Activated CD4-positive, alpha-beta T cell treated with anti-CD3 and anti-CD28 coated beads for 36 hours (primary cell): ENCODE results near the gene NOX5. TPM values are rescaled to one million over a fixed set of nuclear protein-coding genes. Genes with fewer than 3 reads are reported as not detected.

ENCODE experiments used
- ATAC-seq: fragments of 200-7000 bp; cut with Tn5 transposase; one replicate; pipeline ENCODE4 v1.10.0; 2021; ENCODE audit warnings: mild to moderate bottlenecking, moderate library complexity
- CTCF ChIA-PET: fragments of 350-600 bp; sonication (Branson Sonifier 250); formaldehyde crosslinking; loops from one replicate; lab custom pipeline; 2021; ENCODE audit warnings: antibody characterized with exemption; lab: Charles Lee
- POLR2A ChIA-PET: fragments of 350-600 bp; sonication (Branson Sonifier 250); formaldehyde crosslinking; loops from one replicate; lab custom pipeline; 2021; ENCODE audit warnings: antibody characterized with exemption, inconsistent platforms; lab: Charles Lee
- DNase-seq: peaks from one replicate; pipeline ENCODE4 v3.0.0-alpha.2; 2020
- H3K27ac Mint-ChIP-seq: one replicate; pipeline ENCODE4 v1.8.0; 2021; ENCODE audit warnings: mixed read lengths
- H3K27me3 Mint-ChIP-seq: one replicate; pipeline ENCODE4 v1.8.0; 2021; ENCODE audit warnings: mixed read lengths
- H3K36me3 Mint-ChIP-seq: one replicate; pipeline ENCODE4 v1.8.0; 2021; ENCODE audit warnings: low read depth, mixed read lengths
- H3K4me1 Mint-ChIP-seq: one replicate; pipeline ENCODE4 v1.8.0; 2021; ENCODE audit warnings: mixed read lengths
- H3K4me3 Mint-ChIP-seq: one replicate; pipeline ENCODE4 v1.8.0; 2021; ENCODE audit warnings: mild to moderate bottlenecking, moderate library complexity, mixed read lengths
- H3K9me3 Mint-ChIP-seq: one replicate; pipeline ENCODE4 v1.8.0; 2021; ENCODE audit warnings: low read depth, mixed read lengths
- intact Hi-C, 2 experiments: fragments of 100-400 bp; cut with DNase I in 1 of 2; cut with micrococcal nuclease in 1 of 2; formaldehyde crosslinking; loops; one replicate each; pipeline versions ENCODE4 v1.14.2 to v1.15.1; 2022 to 2024; cut with DNase I, micrococcal nuclease
- total RNA-seq, 2 experiments: library from RNA; stranded (reverse); gene quantifications; one replicate each; pipeline ENCODE4 v1.2.3, GENCODE V29; 2021

The NOX5 gene
- total RNA-seq, 2 experiments from 2014 or later, result not detected

DNA sequence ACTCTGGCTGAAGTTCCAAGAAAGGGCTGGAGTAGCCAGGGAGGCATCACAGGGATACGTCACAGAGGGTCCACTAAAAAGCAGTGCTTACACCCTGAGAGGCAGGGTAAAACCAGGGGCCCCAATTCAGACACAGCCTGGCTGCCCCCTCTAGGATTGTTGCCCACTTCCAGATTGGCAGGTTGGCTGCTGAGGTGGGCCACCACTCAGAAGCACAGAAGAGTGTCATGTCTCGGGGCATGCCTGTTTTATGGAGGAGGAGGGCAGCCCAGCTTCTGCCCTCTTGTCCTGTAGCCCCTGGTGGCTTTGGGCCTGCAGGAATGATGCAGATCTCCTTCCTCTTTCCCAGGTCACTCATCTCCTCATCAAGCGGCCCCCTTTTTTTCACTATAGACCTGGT, 24.0 kb downstream of the NOX5 start:
- H3K4me1 Mint-ChIP-seq, result peaks cover 9% of the 10 kb centered on the region
- H3K4me3 Mint-ChIP-seq, result no peak overlapping the region
- ChIA-PET CTCF (no interaction called here), POLR2A (interaction anchor here (0.6 kb wide), 1 partner anchor 78 kb away, joined by 3 read pairs; no protein-coding TSS in a partner anchor)
- peaks cover 19% of the 10 kb centered on the region for H3K27me3 Mint-ChIP-seq
- intact Hi-C loops, result no loop called here
- no peak for ATAC-seq
- H3K9me3 Mint-ChIP-seq, result no peaks in the 10 kb centered on the region
- DNase-seq, result no peak
- H3K36me3 Mint-ChIP-seq, result no peaks in the 10 kb centered on the region
- H3K27ac Mint-ChIP-seq, result no peak overlapping the region

GRCh38 chr15:69039516-69040225, 25.2 kb downstream of the NOX5 start:
- intact Hi-C loops, result no loop called here
- Mint-ChIP-seq H3K27ac (no peak overlapping the region), H3K27me3 (peaks cover 13% of the 10 kb centered on the region), H3K4me1 (peaks cover 4% of the 10 kb centered on the region), H3K9me3 (no peaks in the 10 kb centered on the region), H3K4me3 (no peak overlapping the region), H3K36me3 (no peaks in the 10 kb centered on the region)
- ATAC-seq (no peak), DNase-seq (no peak)
- ChIA-PET POLR2A (no interaction called here), CTCF (interaction anchor here (0.7 to 1.9 kb wide), 3 partner anchors 8 to 565 kb away, joined by 3 to 8 read pairs (median 4); no protein-coding TSS in a partner anchor)

GRCh38 chr15:69042531-69042930, 28.0 kb downstream of the NOX5 start:
- Mint-ChIP-seq H3K4me3 (no peak overlapping the region), H3K36me3 (no peaks in the 10 kb centered on the region), H3K27me3 (peaks cover 2% of the 10 kb centered on the region), H3K27ac (no peak overlapping the region), H3K9me3 (no peaks in the 10 kb centered on the region), H3K4me1 (no peaks in the 10 kb centered on the region)
- DNase-seq, result no peak
- CTCF ChIA-PET, result no interaction called here
- no peak for ATAC-seq
- POLR2A ChIA-PET, result no interaction called here
- intact Hi-C loops, result no loop called here

DNA sequence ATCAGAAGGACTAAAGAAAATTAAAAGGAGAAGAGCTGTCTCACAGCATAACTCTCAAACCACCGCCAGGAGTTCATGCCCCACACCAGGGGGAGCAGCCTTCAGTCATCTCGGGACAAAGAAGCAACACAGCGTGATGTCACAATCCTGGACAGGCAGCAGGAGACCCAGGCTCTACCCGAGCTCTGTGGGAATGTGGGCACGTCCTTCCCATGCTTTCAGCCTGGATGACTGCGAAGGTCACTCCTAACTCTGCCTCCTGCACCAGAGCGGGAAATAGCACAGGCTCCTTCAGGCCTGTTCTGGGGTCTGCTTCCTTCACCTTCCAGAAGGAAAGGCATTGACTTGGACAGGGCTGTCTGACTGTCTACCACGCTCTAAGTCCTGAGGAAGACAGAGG, 31.3 kb downstream of the NOX5 start:
- no peak overlapping the region for H3K4me3 Mint-ChIP-seq
- H3K27me3 Mint-ChIP-seq, result peaks cover 2% of the 10 kb centered on the region
- intact Hi-C loops, result no loop called here
- ChIA-PET CTCF (interaction anchor here (0.6 to 1.5 kb wide), 3 partner anchors 8 to 23 kb away, joined by 3 to 8 read pairs (median 3); no protein-coding TSS in a partner anchor), POLR2A (no interaction called here)
- H3K9me3 Mint-ChIP-seq, result no peaks in the 10 kb centered on the region
- no peak for DNase-seq
- no peaks in the 10 kb centered on the region for H3K36me3 Mint-ChIP-seq
- ATAC-seq, result no peak
- no peak overlapping the region for H3K27ac Mint-ChIP-seq
- no peaks in the 10 kb centered on the region for H3K4me1 Mint-ChIP-seq

DNA sequence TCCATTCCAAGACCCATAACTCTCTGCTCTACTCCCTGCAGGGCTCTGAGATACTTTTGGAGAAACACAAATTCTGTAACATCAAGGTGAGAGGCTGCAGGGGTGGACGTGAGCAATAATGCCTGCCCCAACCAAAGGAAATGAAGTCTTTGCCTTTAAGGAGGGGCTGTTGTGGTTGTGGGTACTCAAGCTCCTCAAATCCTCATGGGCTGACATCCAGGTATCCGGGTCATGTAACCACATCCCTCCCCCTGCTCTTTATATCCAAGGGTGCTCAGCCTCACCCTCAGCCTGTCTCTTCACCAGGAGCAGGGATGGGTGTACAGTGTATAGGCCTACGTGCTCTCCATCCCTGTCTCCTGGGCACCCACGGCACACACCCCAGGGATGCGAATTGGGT, 32.3 kb downstream of the NOX5 start:
- H3K27me3 Mint-ChIP-seq, result peaks cover 2% of the 10 kb centered on the region
- intact Hi-C loops, result no loop called here
- DNase-seq, result no peak
- H3K4me3 Mint-ChIP-seq, result no peak overlapping the region
- POLR2A ChIA-PET, result no interaction called here
- H3K9me3 Mint-ChIP-seq, result no peaks in the 10 kb centered on the region
- CTCF ChIA-PET, result interaction anchor here (1.0 to 1.5 kb wide), 2 partner anchors 15 to 22 kb away, joined by 3 to 8 read pairs; no protein-coding TSS in a partner anchor
- no peaks in the 10 kb centered on the region for H3K36me3 Mint-ChIP-seq
- no peak for ATAC-seq
- H3K27ac Mint-ChIP-seq, result no peak overlapping the region
- H3K4me1 Mint-ChIP-seq, result no peaks in the 10 kb centered on the region

- ChIA-PET POLR2A (no interaction called here), CTCF (no interaction called here)
- ATAC-seq (no peak), DNase-seq (no peak)
- Mint-ChIP-seq H3K9me3 (no peaks in the 10 kb centered on the region), H3K27me3 (peaks cover 7% of the 10 kb centered on the region), H3K4me3 (no peak overlapping the region), H3K36me3 (no peaks in the 10 kb centered on the region), H3K4me1 (no peaks in the 10 kb centered on the region), H3K27ac (no peak overlapping the region)
- intact Hi-C loops, result loop anchor here in 1 of 2 experiments (10.0 kb wide), 1 partner anchor 415 kb away; no protein-coding TSS in a partner anchor
These were observed 35.5 kb downstream of the NOX5 start for GRCh38 chr15:69049976-69050375.

DNA sequence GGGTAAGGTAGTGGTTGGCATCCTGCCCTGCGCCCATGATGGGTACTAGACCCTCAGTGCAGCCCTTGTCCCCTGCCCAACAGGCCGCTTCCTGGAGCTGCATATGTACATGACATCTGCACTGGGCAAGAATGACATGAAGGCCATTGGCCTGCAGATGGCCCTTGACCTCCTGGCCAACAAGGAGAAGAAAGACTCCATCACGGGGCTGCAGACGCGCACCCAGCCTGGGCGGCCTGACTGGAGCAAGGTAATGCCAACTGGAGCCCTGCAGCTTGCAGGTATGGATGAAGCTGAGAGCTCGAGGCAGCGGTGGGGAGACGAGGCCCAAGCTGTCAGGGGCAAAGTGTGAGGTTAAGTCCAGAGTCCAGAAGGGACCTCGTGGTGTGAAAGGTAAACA, 40.8 kb downstream of the NOX5 start:
- intact Hi-C loops, result loop anchor here in 1 of 2 experiments (10.0 kb wide), 1 partner anchor 410 kb away; no protein-coding TSS in a partner anchor
- no peak for ATAC-seq
- Mint-ChIP-seq H3K27me3 (peaks cover 13% of the 10 kb centered on the region), H3K4me1 (peaks cover 10% of the 10 kb centered on the region), H3K4me3 (no peak overlapping the region), H3K36me3 (no peaks in the 10 kb centered on the region), H3K27ac (no peak overlapping the region), H3K9me3 (no peaks in the 10 kb centered on the region)
- ChIA-PET POLR2A (no interaction called here), CTCF (no interaction called here)
- no peak for DNase-seq

- ATAC-seq, result no peak
- Mint-ChIP-seq H3K27me3 (peaks cover 13% of the 10 kb centered on the region), H3K36me3 (no peaks in the 10 kb centered on the region), H3K4me1 (peaks cover 20% of the 10 kb centered on the region), H3K4me3 (no peak overlapping the region), H3K9me3 (no peaks in the 10 kb centered on the region), H3K27ac (no peak overlapping the region)
- DNase-seq, result no peak
- CTCF ChIA-PET, result no interaction called here
- POLR2A ChIA-PET, result no interaction called here
- intact Hi-C loops, result loop anchor here in 1 of 2 experiments (10.0 kb wide), 1 partner anchor 408 kb away; no protein-coding TSS in a partner anchor
These were observed 41.9 kb downstream of the NOX5 start for GRCh38 chr15:69056365-69056764.

DNA sequence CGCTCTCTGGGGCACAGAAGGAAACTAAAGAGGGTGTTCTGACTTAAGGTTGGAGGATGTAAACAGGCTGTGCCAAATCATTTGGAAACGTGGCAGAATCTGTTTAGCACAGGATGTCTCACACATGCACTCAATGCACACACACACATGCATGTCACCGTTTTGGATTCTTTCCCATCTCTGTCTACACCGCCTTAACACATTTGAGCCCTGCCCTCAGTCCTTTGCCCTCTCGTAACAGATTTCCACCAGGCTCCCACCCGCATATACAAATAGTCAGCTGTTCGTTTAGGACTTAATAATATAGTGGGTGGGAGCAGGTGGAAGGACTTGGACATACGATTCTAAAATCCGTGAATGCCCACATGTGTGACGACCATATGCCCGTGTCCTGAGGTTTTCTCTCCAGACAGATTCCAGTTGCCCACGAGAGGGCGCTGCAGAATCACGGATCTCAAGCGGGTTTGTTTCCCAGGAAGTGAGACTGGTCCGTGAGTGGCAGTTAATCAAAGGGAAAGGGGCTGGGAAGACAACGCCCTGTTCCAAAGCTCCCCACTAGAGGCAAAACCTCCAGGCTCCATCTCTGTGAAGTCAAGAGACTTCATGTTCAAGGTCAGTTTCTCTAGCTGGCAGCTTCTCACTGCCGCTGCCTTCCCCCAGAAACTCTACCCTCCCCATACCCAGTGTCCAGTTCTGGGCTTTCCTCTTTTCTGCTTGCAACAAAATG, 44.5 kb downstream of the NOX5 start:
- CTCF ChIA-PET, result interaction anchor here (0.6 to 1.4 kb wide), 18 partner anchors 9 to 409 kb away, joined by 3 to 8 read pairs (median 4); no protein-coding TSS in a partner anchor
- DNase-seq, result peak; percentile 86
- H3K9me3 Mint-ChIP-seq, result no peaks in the 10 kb centered on the region
- H3K4me1 Mint-ChIP-seq, result peaks cover 21% of the 10 kb centered on the region
- peak; percentile 55 for ATAC-seq
- H3K4me3 Mint-ChIP-seq, result no peak overlapping the region
- H3K27me3 Mint-ChIP-seq, result peaks cover 13% of the 10 kb centered on the region
- intact Hi-C loops, result loop anchor here (1.0 to 10.0 kb wide), 7 partner anchors 166 to 406 kb away; partner anchors contain the start of gene KIF23 (in 1 of the 2)
- no peaks in the 10 kb centered on the region for H3K36me3 Mint-ChIP-seq
- H3K27ac Mint-ChIP-seq, result no peak overlapping the region
- POLR2A ChIA-PET, result no interaction called here

GRCh38 chr15:69059557-69059943, 45.1 kb downstream of the NOX5 start:
- ChIA-PET CTCF (interaction anchor here (0.6 to 1.4 kb wide), 18 partner anchors 8 to 409 kb away, joined by 3 to 8 read pairs (median 4); no protein-coding TSS in a partner anchor), POLR2A (no interaction called here)
- H3K4me1 Mint-ChIP-seq, result peaks cover 21% of the 10 kb centered on the region
- H3K27ac Mint-ChIP-seq, result no peak overlapping the region
- DNase-seq, result no peak
- peaks cover 10% of the 10 kb centered on the region for H3K27me3 Mint-ChIP-seq
- intact Hi-C loops, result loop anchor here (1.0 to 10.0 kb wide), 7 partner anchors 166 to 405 kb away; partner anchors contain the start of gene KIF23 (in 1 of the 2)
- ATAC-seq, result no peak
- no peak overlapping the region for H3K4me3 Mint-ChIP-seq
- H3K9me3 Mint-ChIP-seq, result no peaks in the 10 kb centered on the region
- H3K36me3 Mint-ChIP-seq, result no peaks in the 10 kb centered on the region

DNA sequence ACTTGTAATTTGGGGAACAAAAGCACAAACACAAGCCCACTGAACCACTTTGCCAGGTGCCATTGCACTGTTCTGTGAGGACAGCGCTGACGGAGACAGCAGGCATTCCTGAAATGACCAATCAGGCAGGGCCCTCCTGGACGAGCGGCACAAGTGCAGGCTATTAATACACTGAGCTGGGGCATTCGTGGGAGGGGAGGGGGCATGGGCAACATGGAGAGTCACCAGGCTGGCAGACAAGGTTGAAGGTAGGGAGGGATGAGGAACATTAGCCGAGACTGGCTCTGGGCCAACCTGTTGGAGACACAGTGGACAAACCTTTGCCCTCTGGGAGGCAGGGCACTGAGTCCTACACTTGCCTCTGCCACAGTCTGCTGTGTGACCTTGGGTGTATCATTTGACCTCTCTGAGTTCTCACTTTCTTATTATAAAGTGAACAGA, 45.6 kb downstream of the NOX5 start:
- ChIA-PET CTCF (interaction anchor here (0.6 to 1.4 kb wide), 4 partner anchors 16 to 217 kb away, joined by 3 to 6 read pairs (median 4); no protein-coding TSS in a partner anchor), POLR2A (no interaction called here)
- Mint-ChIP-seq H3K4me1 (peaks cover 21% of the 10 kb centered on the region), H3K27me3 (peaks cover 9% of the 10 kb centered on the region), H3K36me3 (no peaks in the 10 kb centered on the region), H3K27ac (no peak overlapping the region), H3K4me3 (no peak overlapping the region), H3K9me3 (no peaks in the 10 kb centered on the region)
- intact Hi-C loops, result loop anchor here (2.0 kb wide), 2 partner anchors 101 to 165 kb away; partner anchors contain the start of gene GLCE (in 1 of the 2)
- no peak for ATAC-seq
- no peak for DNase-seq
